ENCODE results near the gene SPDEF. TPM values are rescaled to one million over a fixed set of nuclear protein-coding genes. Genes with fewer than 3 reads are reported as not detected.
A peak's percentile ranks its signal among the peaks of the same experiment; 100 is the strongest.

SPDEF gene
- total and polyA plus RNA-seq, 2 of the 13 experiments (the other 11 are each of a cell fraction or from before 2014, with no cell fraction given), result not detected

- TF ChIP-seq ZNF407 (CRISPR knock-in tag; IDR thresholded peaks at IDR 0.05; ENCODE audit: not compliant biosample characterization) (no peak), THAP8 (CRISPR knock-in tag; IDR thresholded peaks at IDR 0.05; ENCODE audit: borderline replicate concordance) (peak; percentile 84; the same call in 1 of the 2 replicates), ZNF782 (CRISPR knock-in tag; IDR thresholded peaks at IDR 0.05; ENCODE audit: borderline replicate concordance) (no peak), FOXO1 (CRISPR knock-in tag; IDR thresholded peaks at IDR 0.05) (peak; percentile 54; the same call in 1 of the 2 replicates), XRCC5 (optimal IDR thresholded peaks at IDR 0.05; ENCODE audit: low read length) (peak; percentile 64), RELA (CRISPR knock-in tag; IDR thresholded peaks at IDR 0.05) (0 out of 2 replicates have a peak, but pooled peaks have one; percentile 28), MYPOP (CRISPR knock-in tag; IDR thresholded peaks at IDR 0.05) (peak; percentile 42; the same call in 1 of the 2 replicates), NONO (IDR thresholded peaks at IDR 0.05) (no peak), NONO (CRISPR knock-in tag; conservative IDR thresholded peaks at IDR 0.05) (peak; percentile 59; the same call in 1 of the 2 replicates), NFAT5 (CRISPR knock-in tag; IDR thresholded peaks at IDR 0.05) (no peak), FOXA3 (CRISPR knock-in tag; IDR thresholded peaks at IDR 0.05) (peak; percentile 47; the same call in 1 of the 2 replicates), ZMYM3 (CRISPR knock-in tag; IDR thresholded peaks at IDR 0.05) (peak; percentile 54; the same call in 1 of the 2 replicates)
Observed at GRCh38 chr6:34526992-34527728, 29.0 kb downstream of the SPDEF start (continued).

Measured in HepG2 (cell line).